8988T (cell line): ENCODE results near the gene KLHDC2.
"Not testable (repeated sequence)": the region's sequence is repeated elsewhere in the genome, so short reads cannot be mapped to it uniquely, and the experiment has no call there.

ENCODE experiments used
- DNase-seq: peaks from one replicate; pipeline ENCODE4 v3.0.0; 2011

KLHDC2 gene

DNA sequence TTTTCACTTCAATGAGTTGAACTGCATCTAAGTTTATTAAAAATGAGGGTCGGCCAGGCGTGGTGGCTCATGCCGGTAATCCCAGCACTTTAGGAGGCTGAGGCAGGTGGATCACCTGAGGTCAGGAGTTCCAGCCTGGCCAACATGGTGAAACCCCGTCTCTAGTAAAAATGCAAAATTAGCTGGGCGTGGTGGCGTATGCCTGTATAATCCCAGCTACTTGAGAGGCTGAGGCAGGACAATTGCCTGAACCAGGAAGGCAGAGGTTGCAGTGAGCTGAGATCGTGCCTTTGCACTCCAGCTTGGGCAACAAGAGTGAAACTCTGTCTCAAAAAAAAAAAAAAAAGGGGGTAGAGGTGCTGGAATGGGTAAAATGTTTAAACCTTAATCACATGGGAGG, 13.1 kb downstream of the KLHDC2 start:
- DNase-seq = not testable (repeated sequence)

- no peak for DNase-seq
Measured at GRCh38 chr14:49783394-49784014, 15.6 kb downstream of the KLHDC2 start.

DNA sequence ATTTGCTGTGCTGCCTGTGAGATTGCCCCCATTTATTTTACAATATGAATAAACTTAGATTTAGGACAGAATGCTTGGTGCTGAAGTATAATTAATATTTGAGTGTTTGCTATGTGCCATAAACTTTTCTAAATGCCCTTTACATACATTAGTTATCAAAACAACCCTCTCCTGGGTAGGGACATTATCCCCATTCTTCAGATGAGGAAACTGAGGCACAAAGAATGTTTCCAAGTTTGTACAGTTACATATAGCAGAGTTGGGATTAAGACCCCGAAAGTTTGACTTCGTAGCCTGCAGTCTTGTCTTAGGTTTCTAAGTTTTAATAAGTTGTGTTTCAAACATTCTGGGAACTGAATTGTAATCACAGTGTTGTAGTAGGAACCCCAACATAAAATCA, 18.4 kb downstream of the KLHDC2 start:
- DNase-seq = no peak

DNA sequence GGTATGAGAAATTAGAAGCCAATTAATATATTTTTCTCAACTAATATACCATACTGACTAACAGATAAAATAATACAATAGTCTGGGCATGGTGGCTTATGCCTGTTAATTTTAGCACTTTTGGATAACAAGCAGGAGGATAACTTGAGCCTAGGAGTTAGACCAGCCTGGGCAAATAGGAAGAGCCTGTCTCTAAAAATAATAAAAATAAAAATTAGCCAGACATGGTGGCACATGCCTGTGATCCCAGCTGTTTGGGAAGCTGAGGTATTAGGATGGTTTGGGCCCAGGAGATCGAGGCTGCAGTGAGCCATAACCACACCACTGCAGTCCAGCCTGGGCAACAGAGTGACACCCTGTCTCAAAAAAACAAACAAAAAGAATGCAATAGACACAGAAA, 24.7 kb downstream of the KLHDC2 start:
- no peak for DNase-seq

- no peak for DNase-seq
Measured at GRCh38 chr14:49796025-49796424, 28.1 kb downstream of the KLHDC2 start.

GRCh38 chr14:49808780-49809179, 40.8 kb downstream of the KLHDC2 start:
- no peak for DNase-seq

- DNase-seq = not testable (repeated sequence)
Measured at GRCh38 chr14:49816118-49816517, 48.2 kb downstream of the KLHDC2 start.

GRCh38 chr14:49816844-49817243, 48.9 kb downstream of the KLHDC2 start:
- DNase-seq = no peak

- no peak for DNase-seq
Measured at GRCh38 chr14:49820176-49820575, 52.2 kb downstream of the KLHDC2 start.

DNA sequence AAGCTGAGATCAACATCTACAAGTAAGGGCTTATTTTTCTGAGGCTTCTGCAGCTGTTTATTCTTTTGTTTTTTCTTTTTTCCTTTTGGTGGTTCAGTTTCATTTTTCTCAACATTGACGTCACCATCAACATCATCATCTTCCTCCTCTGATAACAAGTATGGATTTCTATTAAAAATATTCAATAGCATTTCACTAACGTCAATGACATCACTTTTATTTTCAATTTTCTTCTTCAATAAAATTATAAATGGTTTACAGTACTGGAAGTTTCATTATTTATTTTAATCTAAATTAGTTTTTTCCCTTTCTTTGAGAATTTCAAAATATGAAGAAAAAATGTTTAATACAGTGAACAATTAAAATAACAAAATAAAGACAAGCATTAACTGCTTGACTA, 60.7 kb downstream of the KLHDC2 start:
- DNase-seq = no peak
